Ovary (tissue), 9 donors: ENCODE results near the gene MEF2C. TPM values are rescaled to one million over a fixed set of nuclear protein-coding genes. Genes with fewer than 3 reads are reported as not detected.

Source experiments
- DNase-seq, 5 donors: peaks; one replicate each; pipeline ENCODE4 v3.0.0-alpha.2; 2019 to 2020
- H3K27ac ChIP-seq, 2 donors: fragments of 200-600 bp; one replicate each; pipeline versions ENCODE4 v1.5.1 to v1.8.0; 2019 to 2022
- H3K27me3 ChIP-seq: fragments of 200-600 bp; one replicate; pipeline ENCODE4 v1.8.0; 2022
- H3K36me3 ChIP-seq: fragments of 200-600 bp; sonication (generic); one replicate; pipeline ENCODE4 v1.5.1; 2019
- H3K4me1 ChIP-seq: one replicate; pipeline ENCODE4 v1.8.1; 2013; ENCODE audit warnings: mild to moderate bottlenecking, moderate library complexity; ENCODE audit not compliant: insufficient read depth
- H3K4me3 ChIP-seq: fragments of 200-600 bp; sonication (generic); one replicate; pipeline ENCODE4 v1.5.1; 2017
- H3K9me3 ChIP-seq, 2 donors: fragments of 200-600 bp in 1 of 2; sonication (generic) in 1 of 2; one replicate each; pipeline versions ENCODE4 v1.5.1 to v1.8.1; 2013 to 2019; ENCODE audit warnings: mild to moderate bottlenecking in 1 of 2, moderate library complexity in 1 of 2
- CTCF ChIP-seq, 3 donors: fragments of 450-650 bp in 2 of 3; fragments of 200-600 bp in 1 of 3; IDR thresholded peaks; one replicate each; pipeline versions ENCODE4 v1.5.1 to v1.8.0; 2016 to 2022; ENCODE audit warnings: antibody characterized with exemption in 3 of 3, mild to moderate bottlenecking in 1 of 3
- EP300 ChIP-seq: sonication (generic); formaldehyde crosslinking; IDR thresholded peaks from one replicate; pipeline ENCODE4 v1.6.1; 2017; ENCODE audit warnings: antibody characterized with exemption
- POLR2A ChIP-seq: fragments of 450-650 bp; IDR thresholded peaks from one replicate; pipeline ENCODE4 v1.6.1; 2017; ENCODE audit warnings: antibody characterized with exemption, mild to moderate bottlenecking, moderate library complexity
- WGBS, 3 donors: extraction: QIAGEN DNeasy Blood & Tissue Kit in 1 of 3; methylation state at CpG; one replicate each; pipeline versions ENCODE4 v1.1.5 to v1.1.7; 2013 to 2017; 5-methylcytosine and 5-hydroxymethylcytosine counted together
- intact Hi-C, 4 donors: fragments of 100-400 bp; cut with DNase I; formaldehyde crosslinking; loops; one replicate each; pipeline versions ENCODE4 v1.11.0 to v1.15.1; 2022 to 2023
- polyA plus RNA-seq, 2 donors: library from polyadenylated mRNA; stranded (reverse); fragments of 200-250 nt in 1 of 2; fragments of 350-450 nt in 1 of 2; fragmentation: Illumina TruSeq in 1 of 2; extraction: RNeasy Lipid Tissue Mini Kit (QIAGEN cat#74804) in 1 of 2; gene quantifications; one replicate each; pipeline ENCODE4 v1.2.3, GENCODE V29; 2013 to 2014
- total RNA-seq, 7 donors: library from RNA; depleted of rRNA in 2 of 7; stranded (reverse); fragments of >200 nt in 2 of 7; fragmentation: NEBNext Ultra II Directional in 3 of 7; extraction: Animal tissue kit (Norgen Biotek cat#: 25700) in 3 of 7; gene quantifications; one replicate each; pipeline versions ENCODE4 v1.1.0 to v1.2.4, GENCODE V29; 2016 to 2023
- donor health status: DM: no; HTN: no; CAD: no; lungs with moderate emphysema.
- donor health status: DM: no; HTN: no; CAD: no.
- donor health status: Bipolar disorder and iron deficiency.
- donor health status: DM: yes; HTN: yes; CAD: no.
- donor health status: DM: no; HTN: no; CAD: no.
- donor health status: DM: yes; HTN: yes; CAD: no.

The MEF2C gene
- total and polyA plus RNA-seq, 9 donors = 27.2 to 91.4 (median 73.8) TPM

- Histone ChIP-seq H3K9me3 (peaks cover 0 to 4% of the 10 kb centered on the region in 2 donors), H3K36me3 (no peaks in the 10 kb centered on the region), H3K4me1 (peaks cover 1% of the 10 kb centered on the region), H3K27ac (no peak overlapping the region), H3K4me3 (no peak overlapping the region), H3K27me3 (peaks cover 4% of the 10 kb centered on the region)
- WGBS, 3 donors = 9 to 12% (median 10%) methylated on average over 31 of the region's 31 CpGs
- intact Hi-C loops = loop anchor here in 3 of 4 donors (5.0 to 10.0 kb wide), 4 partner anchors 541 to 906 kb away; no protein-coding TSS in a partner anchor
- no peak for TF ChIP-seq CTCF (IDR thresholded peaks at IDR 0.05)
- no peak for TF ChIP-seq POLR2A
- no peak for DNase-seq
These were observed 199.4 kb downstream of the MEF2C start for GRCh38 chr5:88683506-88684135.

- Histone ChIP-seq H3K27me3 (peaks cover 4% of the 10 kb centered on the region), H3K4me1 (peaks cover 1% of the 10 kb centered on the region), H3K4me3 (no peak overlapping the region), H3K27ac (no peak overlapping the region), H3K36me3 (no peaks in the 10 kb centered on the region), H3K9me3 (peaks cover 0 to 4% of the 10 kb centered on the region in 2 donors)
- 15 to 17% (median 16%) methylated on average over 5 of the region's 5 CpGs for WGBS, 3 donors
- no peak for DNase-seq
- intact Hi-C loops = loop anchor here in 3 of 4 donors (5.0 to 10.0 kb wide), 4 partner anchors 541 to 906 kb away; no protein-coding TSS in a partner anchor
- TF ChIP-seq EP300 = no peak
- no peak for TF ChIP-seq POLR2A
- TF ChIP-seq CTCF (IDR thresholded peaks at IDR 0.05) = no peak
These were observed 200.1 kb downstream of the MEF2C start for GRCh38 chr5:88682881-88683361.

- TF ChIP-seq CTCF (IDR thresholded peaks at IDR 0.05) = no peak
- no peak for TF ChIP-seq POLR2A
- TF ChIP-seq EP300 = no peak
- DNase-seq = no peak
- Histone ChIP-seq H3K4me1 (peaks cover 1% of the 10 kb centered on the region), H3K27ac (no peak overlapping the region), H3K9me3 (peaks cover 0 to 4% of the 10 kb centered on the region in 2 donors), H3K4me3 (no peak overlapping the region), H3K36me3 (no peaks in the 10 kb centered on the region), H3K27me3 (peaks cover 4% of the 10 kb centered on the region)
- 15 to 21% (median 15%) methylated on average over 1 of the region's 1 CpG for WGBS, 3 donors
- intact Hi-C loops = loop anchor here in 3 of 4 donors (5.0 to 10.0 kb wide), 4 partner anchors 540 to 905 kb away; no protein-coding TSS in a partner anchor
These were observed 200.9 kb downstream of the MEF2C start for GRCh38 chr5:88682131-88682530.

GRCh38 chr5:88681211-88681803, 201.7 kb downstream of the MEF2C start:
- TF ChIP-seq EP300 = no peak
- no peak for TF ChIP-seq POLR2A
- no peak for TF ChIP-seq CTCF (IDR thresholded peaks at IDR 0.05)
- DNase-seq = no peak
- Histone ChIP-seq H3K27me3 (peaks cover 4% of the 10 kb centered on the region), H3K9me3 (peaks cover 0 to 4% of the 10 kb centered on the region in 2 donors), H3K4me1 (peaks cover 1% of the 10 kb centered on the region), H3K4me3 (no peak overlapping the region), H3K27ac (no peak overlapping the region), H3K36me3 (no peaks in the 10 kb centered on the region)
- WGBS, 3 donors = 35 to 45% (median 43%) methylated on average over 5 of the region's 5 CpGs
- intact Hi-C loops = loop anchor here in 3 of 4 donors (5.0 to 10.0 kb wide), 4 partner anchors 539 to 904 kb away; no protein-coding TSS in a partner anchor
